Endothelial cell of hepatic sinusoid (primary cell): ENCODE data around the gene SHROOM4.

Source experiments
- in situ Hi-C: cut with HindIII; loops from 2 replicates; pipeline ENCODE4 v1.10.0; 2017; ENCODE audit warnings: low sequenced_read_pairs

Gene SHROOM4

DNA sequence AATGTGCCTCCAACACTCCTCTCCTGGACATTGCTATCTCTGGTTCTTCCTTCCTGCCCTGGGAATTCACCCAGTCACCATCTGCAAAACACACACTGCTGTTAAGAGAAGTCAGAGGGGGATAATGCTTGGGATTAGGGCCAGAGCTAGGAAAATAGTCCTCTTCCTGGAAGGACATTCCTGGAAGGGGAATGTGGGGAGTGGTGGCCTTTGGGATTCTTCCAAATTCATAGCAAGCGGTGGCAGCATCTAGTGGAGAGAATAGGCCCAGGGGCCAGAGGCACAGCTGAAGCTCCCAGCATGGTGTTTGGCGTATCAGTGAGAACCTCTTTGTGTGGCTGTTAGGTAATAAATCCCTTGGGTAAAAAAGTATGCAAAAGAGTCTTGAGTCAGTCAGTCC is 34.3 kb downstream of the SHROOM4 start:
- in situ Hi-C loops, result no loop called here

DNA sequence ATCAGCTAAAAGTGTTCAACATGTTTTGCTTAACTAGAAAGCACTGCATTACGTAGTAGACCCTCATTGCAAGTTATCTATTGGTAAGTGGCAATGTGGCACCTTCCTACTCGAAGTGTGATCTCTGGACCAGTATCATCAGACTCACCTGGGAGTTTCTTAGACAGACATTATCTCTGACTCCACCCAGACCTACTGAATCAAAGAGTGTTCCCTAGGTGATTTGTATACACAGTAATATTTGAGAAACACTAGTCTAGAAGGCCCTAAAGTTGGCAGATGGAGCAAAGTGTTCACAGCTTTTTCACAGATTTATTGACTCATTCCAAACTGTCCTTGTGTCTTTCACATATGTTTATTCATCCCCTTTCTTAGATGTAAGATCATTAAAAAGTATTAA is 35.7 kb downstream of the SHROOM4 start:
- in situ Hi-C loops, result no loop called here

DNA sequence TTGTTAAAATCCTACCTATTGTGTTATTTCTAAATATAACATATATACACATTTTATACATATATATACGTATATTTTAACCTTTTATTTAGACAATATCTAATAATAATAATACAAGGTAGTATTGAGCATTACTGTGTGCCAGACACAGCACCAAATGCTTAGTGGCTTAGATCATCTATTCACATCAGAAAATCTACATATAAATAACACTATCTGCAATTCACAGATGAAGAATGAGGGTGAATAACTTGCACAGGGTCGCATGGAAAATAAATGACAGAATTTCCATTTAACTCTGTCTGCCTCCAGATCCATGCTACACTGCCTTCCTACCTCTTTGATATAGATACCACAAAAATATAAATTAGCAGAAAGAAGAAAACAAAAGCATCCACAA is 37.7 kb downstream of the SHROOM4 start:
- in situ Hi-C loops, result no loop called here

DNA sequence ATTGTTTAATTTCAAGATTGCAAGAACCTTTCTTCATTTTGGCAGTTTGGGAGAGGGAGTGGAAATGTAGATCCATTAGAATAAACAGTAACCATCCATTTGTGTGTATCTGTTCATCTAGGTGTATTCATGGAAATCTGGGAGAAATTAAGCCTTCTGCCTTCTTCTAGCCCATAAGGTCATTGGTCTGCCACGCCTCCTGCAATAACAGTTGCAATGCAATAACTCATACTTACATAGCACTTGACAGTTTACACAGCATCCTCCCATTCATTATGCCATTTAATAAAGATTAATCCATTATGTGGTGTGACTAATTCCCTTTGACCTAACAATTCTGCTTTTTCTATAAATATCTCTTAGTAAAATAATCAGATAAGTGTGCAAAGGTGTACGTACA is 42.6 kb downstream of the SHROOM4 start:
- in situ Hi-C loops, result no loop called here

DNA sequence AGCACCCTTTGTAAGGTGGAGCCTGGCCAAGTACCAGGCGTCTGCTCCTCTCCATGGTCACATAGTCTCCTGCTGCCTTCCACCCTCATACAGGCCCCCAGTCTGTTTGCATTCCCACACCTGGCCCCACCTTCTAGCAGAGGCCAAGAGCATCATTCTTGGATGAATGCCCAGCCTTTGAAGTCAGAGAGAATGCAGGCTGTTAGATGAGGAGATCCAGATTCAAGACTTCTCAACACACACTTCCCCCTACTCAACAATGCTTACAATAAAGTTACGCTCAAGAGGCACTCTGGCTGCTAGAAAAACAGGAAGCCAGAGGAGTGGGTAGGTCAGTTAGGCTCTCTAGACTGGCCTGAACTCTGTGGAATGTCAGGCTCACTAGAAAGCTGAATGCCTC is 43.3 kb downstream of the SHROOM4 start:
- in situ Hi-C loops, result no loop called here

DNA sequence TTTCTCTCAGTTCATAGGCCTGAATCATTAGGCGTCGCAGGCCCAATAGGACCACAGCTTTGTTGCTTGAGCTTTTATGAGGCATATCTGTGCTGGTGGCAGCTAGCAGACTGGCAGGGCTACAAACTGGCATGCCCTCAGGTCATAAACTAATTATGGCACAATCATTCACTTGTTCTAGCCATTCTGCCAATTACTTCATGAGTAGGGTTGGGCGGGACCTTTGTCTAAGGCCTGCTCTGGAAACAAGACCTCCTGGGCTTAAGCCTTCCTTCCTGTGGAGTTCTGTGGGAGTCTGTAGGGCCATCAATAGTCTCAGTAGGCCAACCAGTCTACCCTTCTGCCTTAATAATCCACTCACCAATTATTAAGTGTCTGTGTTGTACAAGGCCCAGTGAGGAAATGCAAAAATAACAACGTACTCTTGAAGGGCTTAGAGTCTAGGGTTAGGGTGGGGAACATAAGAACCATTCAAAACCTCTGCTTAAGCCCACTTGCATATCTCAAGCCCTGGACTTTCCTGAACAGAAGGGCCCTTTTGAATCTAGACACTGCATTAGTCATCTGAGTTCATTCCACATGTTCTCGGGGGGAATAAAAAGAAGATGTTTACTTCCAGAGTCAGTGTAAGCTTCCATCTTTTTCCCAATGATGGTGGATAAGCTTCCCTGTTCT is 44.5 kb downstream of the SHROOM4 start:
- in situ Hi-C loops, result no loop called here

DNA sequence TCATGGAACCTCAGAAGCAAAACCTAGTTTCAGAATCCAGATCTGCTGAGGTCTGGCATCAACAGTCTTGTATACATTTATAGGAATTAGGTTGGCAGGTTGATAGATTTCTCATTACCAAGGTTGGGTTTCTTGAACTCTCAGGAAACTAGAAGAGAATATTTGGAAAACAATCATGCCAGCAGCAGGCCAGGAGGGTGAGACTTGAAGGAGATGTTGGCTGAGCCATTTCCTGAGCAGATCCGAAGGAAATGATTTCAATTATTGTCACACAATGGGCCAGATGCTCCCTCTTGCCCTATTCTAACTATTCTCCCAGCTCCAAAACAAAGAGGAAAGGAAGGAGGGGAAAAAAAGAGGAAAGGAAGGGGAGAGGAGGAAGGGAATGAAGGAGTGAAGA is 45.2 kb downstream of the SHROOM4 start:
- in situ Hi-C loops, result no loop called here

DNA sequence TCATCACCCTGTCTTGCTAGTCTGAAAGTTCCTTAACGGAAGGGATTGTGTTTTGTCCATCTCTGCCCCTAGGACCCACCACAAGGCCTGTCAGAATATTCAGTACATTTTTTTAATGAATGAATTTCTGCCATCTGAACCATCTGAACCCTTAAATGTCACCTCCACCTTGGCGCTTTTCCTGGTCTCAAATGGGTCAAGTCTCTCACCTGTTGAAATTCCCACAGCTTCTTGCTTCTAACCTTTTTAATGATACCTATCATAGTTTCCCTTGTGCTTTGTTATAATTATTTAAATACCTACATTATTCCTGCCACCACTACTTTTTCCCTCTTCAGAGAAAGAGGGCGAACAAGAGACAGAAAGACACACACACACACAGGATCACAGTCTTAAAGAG is 48.0 kb downstream of the SHROOM4 start:
- in situ Hi-C loops, result no loop called here

DNA sequence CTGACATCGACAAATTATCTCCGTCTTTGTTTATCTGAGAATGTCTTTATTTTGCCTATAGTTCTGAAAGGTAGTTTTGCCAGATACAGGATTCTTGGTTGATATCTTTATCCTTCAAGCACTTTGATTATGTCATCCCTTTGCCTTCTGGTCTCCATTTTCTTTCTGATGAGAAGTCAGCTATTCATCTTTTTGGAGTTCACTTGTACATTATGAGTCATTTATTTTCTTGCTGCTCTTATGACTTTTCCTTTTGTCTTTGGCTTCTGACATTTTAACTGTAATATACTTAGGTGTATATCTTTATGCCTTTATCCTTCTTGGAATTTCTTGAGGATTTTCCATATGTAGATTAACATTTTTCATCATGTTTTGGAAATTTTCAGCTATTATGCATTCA is 51.4 kb downstream of the SHROOM4 start:
- in situ Hi-C loops, result no loop called here

DNA sequence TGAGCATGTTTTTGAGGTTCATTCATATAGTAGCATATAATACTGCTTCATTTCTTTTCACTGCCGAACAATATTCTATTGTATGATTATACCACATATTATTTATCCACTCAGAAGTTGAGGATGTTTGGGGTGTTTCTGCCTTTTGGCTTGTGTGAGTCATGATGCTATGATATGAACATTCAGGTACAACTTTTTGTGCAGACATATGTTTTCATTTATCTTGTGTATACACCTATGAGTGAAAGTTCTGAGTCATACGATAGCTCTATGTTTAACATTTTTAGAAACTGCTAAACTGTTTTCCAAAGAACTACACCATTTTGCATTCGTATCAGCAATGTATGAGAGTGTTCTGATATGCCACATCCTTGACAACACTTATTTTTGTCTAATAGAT is 57.7 kb downstream of the SHROOM4 start:
- in situ Hi-C loops, result no loop called here

DNA sequence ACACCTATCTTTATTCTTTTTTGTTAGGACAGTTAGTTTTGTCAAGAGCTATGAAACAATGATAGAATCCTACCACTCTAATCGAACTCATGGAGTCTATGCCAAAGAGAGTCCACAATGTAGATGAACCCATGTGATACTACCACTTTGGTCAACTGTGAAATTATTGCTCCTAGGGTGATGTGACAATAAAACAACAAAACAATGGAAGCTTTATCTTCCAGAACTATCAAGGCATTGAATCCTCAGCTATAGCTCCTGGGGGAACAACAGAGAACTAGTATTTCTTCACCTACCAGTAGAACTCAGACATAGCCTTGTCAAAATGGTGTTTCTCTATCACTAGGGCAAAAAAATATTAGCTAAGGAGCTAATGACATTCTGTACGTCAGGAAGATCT is 62.9 kb downstream of the SHROOM4 start:
- in situ Hi-C loops, result no loop called here

DNA sequence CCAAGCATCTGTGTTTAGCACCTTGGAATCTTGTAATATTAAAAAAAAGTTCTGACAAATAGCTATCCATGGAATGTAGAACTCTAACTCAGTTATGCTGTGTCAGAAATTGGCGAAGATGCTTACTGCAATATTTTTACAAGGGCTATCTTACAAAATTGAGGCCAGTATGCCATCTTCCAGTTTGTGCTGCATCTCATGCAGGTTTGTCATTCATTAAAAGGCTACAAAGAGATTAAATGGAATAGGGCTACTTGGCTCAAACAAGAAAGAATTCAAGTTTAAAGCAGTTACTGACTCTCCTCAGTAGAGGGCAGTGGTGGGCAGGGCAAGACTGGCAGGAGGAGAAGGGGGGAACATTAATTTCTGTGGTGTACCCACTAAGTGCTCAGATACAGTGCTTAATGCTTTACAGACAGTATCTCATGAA is 66.5 kb downstream of the SHROOM4 start:
- in situ Hi-C loops, result loop anchor here (5.0 kb wide), 3 partner anchors 55 to 155 kb away; no protein-coding TSS in a partner anchor

DNA sequence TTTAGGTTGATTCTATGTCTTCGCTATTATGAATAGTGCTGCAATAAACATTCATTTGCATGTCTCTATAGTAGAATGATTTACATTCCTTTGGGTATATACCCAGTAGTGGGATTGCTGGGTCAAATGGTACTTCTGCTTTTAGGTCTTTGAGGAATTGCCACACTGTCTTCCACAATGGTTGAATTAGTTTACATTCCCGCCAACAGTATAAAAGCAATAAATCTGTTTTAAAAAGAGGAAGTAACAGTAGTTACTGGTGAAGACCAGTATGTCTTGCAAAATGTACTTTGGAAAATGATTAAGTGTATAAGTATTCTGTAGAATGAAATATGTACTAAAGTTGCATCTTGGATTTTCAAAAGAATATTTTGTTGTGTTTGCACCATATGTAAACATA is 77.3 kb downstream of the SHROOM4 start:
- in situ Hi-C loops, result no loop called here

DNA sequence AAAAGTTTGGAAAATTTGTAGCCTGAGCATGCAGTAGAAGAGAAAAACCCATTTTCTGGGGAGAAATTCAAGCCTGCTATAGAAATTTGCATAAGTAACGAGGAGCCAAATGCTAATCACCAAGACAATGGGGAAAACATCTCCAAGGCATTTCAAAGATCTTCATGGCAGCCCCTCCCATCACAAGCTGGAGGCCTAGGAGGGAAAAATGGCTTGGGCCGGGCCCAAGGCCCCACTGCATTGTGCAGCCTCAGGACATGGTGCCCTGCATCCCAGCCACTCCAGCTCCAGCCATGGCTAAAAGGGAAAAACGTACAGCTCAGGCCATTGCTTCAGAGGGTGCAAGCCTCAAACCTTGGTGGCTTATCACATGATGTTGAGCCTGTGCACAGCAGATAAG is 87.7 kb downstream of the SHROOM4 start:
- in situ Hi-C loops, result no loop called here

DNA sequence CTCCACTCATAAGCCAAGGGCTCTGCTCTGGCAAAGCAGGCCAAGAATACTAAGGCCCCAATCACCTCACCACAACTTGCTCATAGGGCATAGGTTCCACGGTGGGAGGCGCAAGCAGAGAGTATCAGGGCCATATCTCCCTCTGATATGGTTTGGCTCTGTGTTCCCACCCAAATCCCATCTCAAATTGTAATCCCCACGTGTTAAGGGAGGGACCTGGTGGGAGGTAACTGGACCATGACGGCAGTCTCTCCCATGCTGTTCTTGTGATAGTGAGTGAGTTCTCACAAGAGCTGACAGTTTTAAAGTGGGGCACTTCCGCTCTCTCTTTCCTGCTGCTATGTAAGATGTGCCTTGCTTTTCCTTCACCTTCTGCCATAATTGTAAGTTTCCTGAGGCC is 88.7 kb downstream of the SHROOM4 start:
- in situ Hi-C loops, result no loop called here

DNA sequence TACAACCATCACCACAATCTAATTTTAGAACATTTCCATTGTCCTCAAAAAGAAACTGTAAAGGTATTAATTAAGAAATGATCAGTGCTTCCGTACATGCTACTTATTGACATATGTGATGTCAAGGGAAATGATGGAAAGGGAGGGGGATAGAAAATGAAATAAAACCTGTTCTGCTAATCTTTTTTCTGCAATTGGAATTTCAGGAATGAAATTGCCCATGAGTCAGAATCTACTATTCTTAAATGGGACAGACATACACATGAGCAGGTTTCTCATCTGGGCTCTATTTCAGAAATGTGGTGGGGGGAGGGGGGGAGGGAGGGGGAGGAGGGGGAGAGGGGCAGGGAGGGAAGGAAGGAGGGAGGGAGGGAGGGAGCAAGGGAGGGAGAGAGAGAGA is 91.0 kb downstream of the SHROOM4 start:
- in situ Hi-C loops, result no loop called here

DNA sequence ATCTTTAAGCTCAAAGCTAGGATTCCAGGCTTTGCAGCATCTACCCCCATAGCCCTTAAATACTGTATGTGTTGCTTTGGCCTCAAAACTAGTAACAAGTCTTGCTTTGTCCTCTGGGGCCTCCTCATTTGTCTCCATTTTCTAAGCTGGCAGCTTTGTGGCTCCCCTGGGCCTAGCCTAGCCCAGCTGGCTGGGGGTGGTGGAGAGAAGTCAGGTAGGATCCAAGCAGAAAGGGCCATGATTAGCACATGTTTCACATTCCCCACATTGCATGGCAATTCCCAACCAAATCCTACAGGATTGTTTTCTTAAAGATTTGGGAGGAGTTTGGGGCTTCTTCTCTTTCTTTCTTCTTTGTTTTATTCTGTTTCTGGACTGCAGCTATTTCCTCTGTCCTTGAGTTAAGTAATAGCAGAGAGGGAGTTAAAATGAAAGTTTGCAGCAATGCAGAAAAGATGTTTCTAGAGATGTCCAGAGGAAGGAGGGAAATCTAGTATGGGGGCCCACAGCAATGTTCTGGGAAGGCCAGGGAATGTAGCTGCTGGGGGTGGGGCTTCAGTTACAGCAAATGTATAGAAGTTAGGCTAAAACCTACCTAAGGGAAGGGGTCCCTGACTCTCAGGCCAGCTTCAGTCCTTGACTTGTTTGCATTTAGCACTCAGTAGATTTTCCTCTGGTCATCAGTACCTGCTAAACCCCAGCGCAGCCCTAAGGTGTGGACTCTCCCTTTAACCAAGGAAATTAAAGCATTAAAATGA is 92.1 kb downstream of the SHROOM4 start:
- in situ Hi-C loops, result no loop called here

DNA sequence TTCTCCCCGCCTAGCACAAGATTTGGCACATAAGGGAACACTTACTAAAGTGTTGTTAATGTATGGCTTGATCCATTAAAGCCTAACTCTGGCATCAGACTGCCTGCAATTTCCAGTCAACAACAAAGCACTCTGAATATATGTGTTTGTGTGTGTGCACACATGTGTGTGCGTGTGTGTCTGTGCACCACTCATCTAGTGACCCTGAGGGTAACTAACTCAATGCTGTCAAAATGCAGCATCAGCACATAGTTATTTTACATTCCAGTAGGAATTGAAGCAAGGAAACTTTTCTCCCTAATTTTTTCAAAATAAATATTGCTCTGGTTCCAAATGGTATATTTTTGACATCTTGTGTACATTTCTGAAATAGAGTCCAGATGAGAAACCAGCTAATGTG is 94.4 kb downstream of the SHROOM4 start:
- in situ Hi-C loops, result no loop called here

DNA sequence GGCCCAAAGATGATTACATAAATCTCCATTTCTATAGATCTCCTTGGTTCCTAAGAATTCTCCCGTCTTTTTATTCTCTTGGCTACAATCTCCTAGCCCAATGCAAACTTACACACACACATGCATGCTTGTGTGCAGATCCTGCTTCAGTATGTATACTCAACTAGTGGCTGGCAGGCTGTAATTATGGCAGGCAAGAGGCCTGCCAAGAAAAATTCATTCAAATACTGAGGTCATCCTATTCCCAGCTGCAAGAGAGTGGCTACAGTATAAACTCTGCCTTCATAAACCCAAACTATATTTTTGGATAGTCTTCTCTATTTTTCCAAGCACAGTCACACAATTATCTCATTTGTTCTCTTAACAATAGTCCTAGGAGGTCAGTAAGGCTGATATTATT is 95.2 kb downstream of the SHROOM4 start:
- in situ Hi-C loops, result no loop called here

DNA sequence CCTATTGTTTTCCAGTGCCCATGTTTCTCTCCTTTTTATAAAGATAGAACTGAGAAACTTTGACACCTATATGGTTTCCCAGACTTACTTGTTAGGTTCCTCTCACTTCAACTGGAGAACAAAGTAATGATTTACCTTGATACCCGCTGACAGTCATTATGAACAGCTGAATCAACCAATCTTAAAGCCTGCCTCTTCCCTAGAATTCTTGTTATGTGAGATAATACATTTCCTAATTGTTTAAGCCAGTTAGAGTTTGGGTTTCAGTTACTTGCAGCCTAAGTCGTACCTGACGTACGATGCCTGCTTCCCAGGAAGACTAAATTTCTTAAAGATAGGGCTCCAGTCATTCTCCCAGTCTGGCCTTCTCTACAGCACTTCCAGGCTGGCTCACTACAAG is 97.3 kb downstream of the SHROOM4 start:
- in situ Hi-C loops, result no loop called here

DNA sequence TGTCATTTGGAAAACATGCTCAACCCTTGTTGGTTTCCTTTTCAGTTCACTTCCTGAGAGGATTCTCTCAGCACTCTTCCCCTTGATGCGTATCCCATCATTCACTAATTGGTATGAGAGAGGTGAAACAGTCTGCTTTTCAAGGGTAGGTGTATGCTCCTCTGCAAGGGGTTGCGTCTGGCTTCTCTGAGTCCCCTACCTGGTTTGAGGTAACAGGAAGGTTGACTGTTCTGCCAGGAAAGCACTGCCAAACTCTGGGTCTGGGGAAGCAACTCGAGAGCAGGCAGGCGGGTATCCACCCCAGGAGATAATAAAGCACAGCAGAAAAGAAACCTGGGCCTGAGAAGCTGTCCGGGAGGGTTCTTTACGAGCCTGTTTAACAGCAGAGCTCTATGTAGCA is 101.2 kb downstream of the SHROOM4 start:
- in situ Hi-C loops, result no loop called here

DNA sequence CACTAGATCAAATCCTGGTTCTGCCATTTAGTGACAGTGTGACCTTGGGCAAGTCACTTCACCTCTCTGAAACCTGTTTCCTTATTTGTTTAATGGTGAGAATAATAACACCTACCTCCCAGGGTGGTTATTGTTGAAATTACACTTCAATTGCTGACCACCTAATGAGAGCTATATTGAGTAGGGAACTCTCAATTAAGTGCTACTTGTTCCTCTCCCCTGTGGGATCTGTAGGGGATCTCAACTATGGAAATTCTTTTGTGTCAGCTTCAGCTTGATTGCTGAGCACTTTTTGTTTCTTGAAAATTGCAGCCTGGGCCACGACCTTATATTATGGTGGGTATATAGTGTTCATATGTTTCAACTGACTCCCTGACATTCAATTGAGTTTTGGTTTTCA is 102.1 kb downstream of the SHROOM4 start:
- in situ Hi-C loops, result no loop called here
